DOHH2 (cell line): ENCODE measurements around the gene KDM4C.

Source experiments
- H3F3A ChIP-seq: fragments of 200-600 bp; sonication (generic), shearing (Covaris generic); 2 replicates; pipeline ENCODE4 v1.6.0; 2016; ENCODE audit warnings: antibody characterized with exemption, mild to moderate bottlenecking; ENCODE audit not compliant: control insufficient read depth, insufficient read depth
- H3K27ac ChIP-seq: fragments of 200-600 bp; sonication (generic); 2 replicates; pipeline ENCODE4 v1.5.1; 2014; ENCODE audit warnings: low read depth, mild to moderate bottlenecking, low read length, moderate library complexity
- H3K27me3 ChIP-seq: fragments of 200-600 bp; sonication (generic); 2 replicates; pipeline ENCODE4 v1.6.1; 2014; ENCODE audit warnings: mild to moderate bottlenecking, low read length, mixed read lengths; ENCODE audit not compliant: control insufficient read depth
- H3K36me3 ChIP-seq: fragments of 200-600 bp; sonication (generic); 2 replicates; pipeline ENCODE4 v1.6.1; 2014; ENCODE audit warnings: mild to moderate bottlenecking, low read length, moderate library complexity, mixed read lengths; ENCODE audit not compliant: control insufficient read depth
- H3K4me1 ChIP-seq: fragments of 200-600 bp; sonication (generic); 2 replicates; pipeline ENCODE4 v1.6.1; 2014; ENCODE audit warnings: mild to moderate bottlenecking, low read length, mixed read lengths; ENCODE audit not compliant: control insufficient read depth
- H3K4me2 ChIP-seq: fragments of 200-600 bp; sonication (generic); 2 replicates; pipeline ENCODE4 v1.6.0; 2014; ENCODE audit warnings: mild to moderate bottlenecking, low read length, moderate library complexity
- H3K4me3 ChIP-seq: fragments of 200-600 bp; sonication (generic); 2 replicates; pipeline ENCODE4 v1.5.1; 2014; ENCODE audit warnings: mild to moderate bottlenecking, low read length, mixed read lengths
- H3K79me2 ChIP-seq: fragments of 200-600 bp; sonication (generic); 2 replicates; pipeline ENCODE4 v1.6.1; 2014; ENCODE audit warnings: mild to moderate bottlenecking, low read length, mixed read lengths; ENCODE audit not compliant: control insufficient read depth
- H3K9me2 ChIP-seq: fragments of 200-600 bp; sonication (generic); replicated peaks from 2 replicates; pipeline ENCODE4 v1.6.1; 2014; ENCODE audit warnings: mild to moderate bottlenecking, low read length, mixed read lengths; ENCODE audit not compliant: control insufficient read depth
- H3K9me3 ChIP-seq: fragments of 200-600 bp; sonication (generic); 2 replicates; pipeline ENCODE4 v1.6.1; 2014; ENCODE audit warnings: antibody characterized with exemption, low read length, mixed read lengths; ENCODE audit not compliant: control insufficient read depth, insufficient read depth
- H4K20me1 ChIP-seq: fragments of 200-600 bp; sonication (generic); 2 replicates; pipeline ENCODE4 v1.6.0; 2014; ENCODE audit warnings: low read depth, mild to moderate bottlenecking, antibody characterized with exemption, low read length, moderate library complexity; ENCODE audit not compliant: control insufficient read depth, insufficient read depth
- CTCF ChIP-seq: fragments of 200-600 bp; sonication (generic); IDR thresholded peaks from one replicate; pipeline ENCODE4 v1.5.1; 2014; ENCODE audit warnings: antibody characterized with exemption, mild to moderate bottlenecking, low read depth, low read length; ENCODE audit not compliant: poor library complexity, severe bottlenecking
- EZH2phosphoT487 ChIP-seq: fragments of 200-600 bp; sonication (generic); IDR thresholded peaks from 2 replicates; pipeline ENCODE4 v1.6.1; 2017; ENCODE audit warnings: borderline replicate concordance, mild to moderate bottlenecking, antibody characterized with exemption, low read length, moderate library complexity, mixed read lengths

The KDM4C gene

GRCh38 chr9:6975198-6975597 is 217.4 kb downstream of the KDM4C start:
- no peak overlapping the region for H3K27ac ChIP-seq
- H3K36me3 ChIP-seq = 0 out of 2 replicates have a peak, but pooled peaks cover 3% of the 10 kb centered on the region
- H3K9me2 ChIP-seq = no peaks in the 10 kb centered on the region
- no peaks in the 10 kb centered on the region for H3K4me1 ChIP-seq
- H3K4me2 ChIP-seq = no peak overlapping the region
- no peaks in the 10 kb centered on the region for H3K79me2 ChIP-seq
- no peak overlapping the region for H3K4me3 ChIP-seq
- no peaks in the 10 kb centered on the region for H3F3A ChIP-seq
- no peaks in the 10 kb centered on the region for H3K9me3 ChIP-seq
- H3K27me3 ChIP-seq = no peaks in the 10 kb centered on the region
- H4K20me1 ChIP-seq = no peaks in the 10 kb centered on the region
- TF ChIP-seq EZH2phosphoT487 (no peak), CTCF (no peak)

- Histone ChIP-seq H3F3A (no peaks in the 10 kb centered on the region), H3K9me3 (no peaks in the 10 kb centered on the region)
Measured at GRCh38 chr9:6977761-6978160, 220.0 kb downstream of the KDM4C start.

GRCh38 chr9:6978591-6978990 is 220.8 kb downstream of the KDM4C start:
- H3K27ac ChIP-seq = no peak overlapping the region
- no peaks in the 10 kb centered on the region for H3K4me1 ChIP-seq
- H3K9me2 ChIP-seq = no peaks in the 10 kb centered on the region
- H3K4me3 ChIP-seq = no peak overlapping the region
- no peaks in the 10 kb centered on the region for H3K9me3 ChIP-seq
- no peak overlapping the region for H3K4me2 ChIP-seq
- H3F3A ChIP-seq = no peaks in the 10 kb centered on the region
- no peak for TF ChIP-seq CTCF
- no peak for TF ChIP-seq EZH2phosphoT487
- no peaks in the 10 kb centered on the region for H3K79me2 ChIP-seq
- H3K36me3 ChIP-seq = peaks cover 22% of the 10 kb centered on the region
- H3K27me3 ChIP-seq = no peaks in the 10 kb centered on the region
- no peaks in the 10 kb centered on the region for H4K20me1 ChIP-seq

More at GRCh38 chr9:6977761-6978160, 220.0 kb downstream of the KDM4C start:
- Histone ChIP-seq H3K36me3 (peaks cover 16% of the 10 kb centered on the region), H3K4me2 (no peak overlapping the region), H3K27ac (no peak overlapping the region), H3K27me3 (no peaks in the 10 kb centered on the region), H4K20me1 (no peaks in the 10 kb centered on the region), H3K79me2 (no peaks in the 10 kb centered on the region), H3K9me2 (no peaks in the 10 kb centered on the region), H3K4me3 (no peak overlapping the region), H3K4me1 (no peaks in the 10 kb centered on the region)
- TF ChIP-seq EZH2phosphoT487 (no peak), CTCF (no peak)
